ENCODE results near the gene RNMT.

Gene RNMT

GRCh38 chr18:13775058-13775457 lies 48.6 kb downstream of the RNMT start:
- Histone ChIP-seq H3K27me3 (ENCODE audit: control insufficient read depth in 1 of 2, insufficient read depth in 2 of 2, low read length in 2 of 2) (no peaks in the 10 kb centered on the region), H3K36me3 (ENCODE audit: control insufficient read depth in 1 of 2, insufficient read depth in 2 of 2, low read length in 2 of 2) (no peaks in the 10 kb centered on the region), H3K4me1 (ENCODE audit: control insufficient read depth in 1 of 2, insufficient read depth in 2 of 2, low read length in 2 of 2) (no peaks in the 10 kb centered on the region), H3K27ac (ENCODE audit: low read depth, low read length) (no peak overlapping the region), H3K9ac (ENCODE audit: low read depth in 1 of 2, low read length in 2 of 2) (no peak overlapping the region), H3K4me3 (ENCODE audit: low read depth in 1 of 2, low read length in 2 of 2) (no peak overlapping the region), H3K9me3 (ENCODE audit: control insufficient read depth in 1 of 2, low read length in 2 of 2) (peaks cover 0 to 1% of the 10 kb centered on the region in 2 donors)

- Histone ChIP-seq H3K4me1 (ENCODE audit: control insufficient read depth in 1 of 2, insufficient read depth in 2 of 2, low read length in 2 of 2) (no peaks in the 10 kb centered on the region), H3K27ac (ENCODE audit: low read depth, low read length) (no peak overlapping the region), H3K36me3 (ENCODE audit: control insufficient read depth in 1 of 2, insufficient read depth in 2 of 2, low read length in 2 of 2) (no peaks in the 10 kb centered on the region), H3K27me3 (ENCODE audit: control insufficient read depth in 1 of 2, insufficient read depth in 2 of 2, low read length in 2 of 2) (no peaks in the 10 kb centered on the region), H3K9ac (ENCODE audit: low read depth in 1 of 2, low read length in 2 of 2) (no peak overlapping the region), H3K4me3 (ENCODE audit: low read depth in 1 of 2, low read length in 2 of 2) (no peak overlapping the region), H3K9me3 (ENCODE audit: control insufficient read depth in 1 of 2, low read length in 2 of 2) (no peaks in the 10 kb centered on the region)
Measured at GRCh38 chr18:13791181-13791580, 64.7 kb downstream of the RNMT start.

- Histone ChIP-seq H3K27ac (ENCODE audit: low read depth, low read length) (no peak overlapping the region), H3K9me3 (ENCODE audit: control insufficient read depth in 1 of 2, low read length in 2 of 2) (no peaks in the 10 kb centered on the region), H3K9ac (ENCODE audit: low read depth in 1 of 2, low read length in 2 of 2) (no peak overlapping the region), H3K36me3 (ENCODE audit: control insufficient read depth in 1 of 2, insufficient read depth in 2 of 2, low read length in 2 of 2) (no peaks in the 10 kb centered on the region), H3K27me3 (ENCODE audit: control insufficient read depth in 1 of 2, insufficient read depth in 2 of 2, low read length in 2 of 2) (no peaks in the 10 kb centered on the region), H3K4me1 (ENCODE audit: control insufficient read depth in 1 of 2, insufficient read depth in 2 of 2, low read length in 2 of 2) (no peaks in the 10 kb centered on the region), H3K4me3 (ENCODE audit: low read depth in 1 of 2, low read length in 2 of 2) (no peak overlapping the region)
Measured at GRCh38 chr18:13793819-13794218, 67.3 kb downstream of the RNMT start.

- Histone ChIP-seq H3K27me3 (ENCODE audit: control insufficient read depth in 1 of 2, insufficient read depth in 2 of 2, low read length in 2 of 2) (no peaks in the 10 kb centered on the region), H3K4me1 (ENCODE audit: control insufficient read depth in 1 of 2, insufficient read depth in 2 of 2, low read length in 2 of 2) (no peaks in the 10 kb centered on the region), H3K36me3 (ENCODE audit: control insufficient read depth in 1 of 2, insufficient read depth in 2 of 2, low read length in 2 of 2) (no peaks in the 10 kb centered on the region), H3K4me3 (ENCODE audit: low read depth in 1 of 2, low read length in 2 of 2) (no peak overlapping the region), H3K27ac (ENCODE audit: low read depth, low read length) (no peak overlapping the region), H3K9ac (ENCODE audit: low read depth in 1 of 2, low read length in 2 of 2) (no peak overlapping the region), H3K9me3 (ENCODE audit: control insufficient read depth in 1 of 2, low read length in 2 of 2) (no peaks in the 10 kb centered on the region)
Measured at GRCh38 chr18:13796515-13796914, 70.0 kb downstream of the RNMT start.

- Histone ChIP-seq H3K9ac (ENCODE audit: low read depth in 1 of 2, low read length in 2 of 2) (no peak overlapping the region), H3K27ac (ENCODE audit: low read depth, low read length) (no peak overlapping the region), H3K4me3 (ENCODE audit: low read depth in 1 of 2, low read length in 2 of 2) (no peak overlapping the region), H3K9me3 (ENCODE audit: control insufficient read depth in 1 of 2, low read length in 2 of 2) (no peaks in the 10 kb centered on the region), H3K4me1 (ENCODE audit: control insufficient read depth in 1 of 2, insufficient read depth in 2 of 2, low read length in 2 of 2) (no peaks in the 10 kb centered on the region), H3K27me3 (ENCODE audit: control insufficient read depth in 1 of 2, insufficient read depth in 2 of 2, low read length in 2 of 2) (no peaks in the 10 kb centered on the region), H3K36me3 (ENCODE audit: control insufficient read depth in 1 of 2, insufficient read depth in 2 of 2, low read length in 2 of 2) (no peaks in the 10 kb centered on the region)
Measured at GRCh38 chr18:13797157-13797611, 70.7 kb downstream of the RNMT start.

GRCh38 chr18:13799396-13799795 lies 72.9 kb downstream of the RNMT start:
- Histone ChIP-seq H3K27ac (ENCODE audit: low read depth, low read length) (no peak overlapping the region), H3K27me3 (ENCODE audit: control insufficient read depth in 1 of 2, insufficient read depth in 2 of 2, low read length in 2 of 2) (no peaks in the 10 kb centered on the region), H3K9me3 (ENCODE audit: control insufficient read depth in 1 of 2, low read length in 2 of 2) (no peaks in the 10 kb centered on the region), H3K4me3 (ENCODE audit: low read depth in 1 of 2, low read length in 2 of 2) (no peak overlapping the region), H3K36me3 (ENCODE audit: control insufficient read depth in 1 of 2, insufficient read depth in 2 of 2, low read length in 2 of 2) (no peaks in the 10 kb centered on the region), H3K9ac (ENCODE audit: low read depth in 1 of 2, low read length in 2 of 2) (no peak overlapping the region), H3K4me1 (ENCODE audit: control insufficient read depth in 1 of 2, insufficient read depth in 2 of 2, low read length in 2 of 2) (no peaks in the 10 kb centered on the region)

- H3K27me3 ChIP-seq (ENCODE audit: control insufficient read depth in 1 of 2, insufficient read depth in 2 of 2, low read length in 2 of 2), result no peaks in the 10 kb centered on the region
- H3K27ac ChIP-seq (ENCODE audit: low read depth, low read length), result no peak overlapping the region
Measured at GRCh38 chr18:13800505-13801259, 74.2 kb downstream of the RNMT start.

GRCh38 chr18:13801260-13801601 lies 74.8 kb downstream of the RNMT start:
- no peak overlapping the region for H3K9ac ChIP-seq (ENCODE audit: low read depth in 1 of 2, low read length in 2 of 2)

More at GRCh38 chr18:13800505-13801259, 74.2 kb downstream of the RNMT start:
- no peaks in the 10 kb centered on the region for H3K36me3 ChIP-seq (ENCODE audit: control insufficient read depth in 1 of 2, insufficient read depth in 2 of 2, low read length in 2 of 2)
- H3K4me1 ChIP-seq (ENCODE audit: control insufficient read depth in 1 of 2, insufficient read depth in 2 of 2, low read length in 2 of 2), result no peaks in the 10 kb centered on the region
- H3K9me3 ChIP-seq (ENCODE audit: control insufficient read depth in 1 of 2, low read length in 2 of 2), result no peaks in the 10 kb centered on the region
- H3K4me3 ChIP-seq (ENCODE audit: low read depth in 1 of 2, low read length in 2 of 2), result peak overlapping the region; percentile 55 to 58
- H3K9ac ChIP-seq (ENCODE audit: low read depth in 1 of 2, low read length in 2 of 2), result no peak overlapping the region

GRCh38 chr18:13804305-13804704 lies 77.8 kb downstream of the RNMT start:
- no peak overlapping the region for H3K27ac ChIP-seq (ENCODE audit: low read depth, low read length)
- peaks cover 12 to 22% of the 10 kb centered on the region in 2 donors for H3K4me1 ChIP-seq (ENCODE audit: control insufficient read depth in 1 of 2, insufficient read depth in 2 of 2, low read length in 2 of 2)
- no peaks in the 10 kb centered on the region for H3K27me3 ChIP-seq (ENCODE audit: control insufficient read depth in 1 of 2, insufficient read depth in 2 of 2, low read length in 2 of 2)
- no peaks in the 10 kb centered on the region for H3K9me3 ChIP-seq (ENCODE audit: control insufficient read depth in 1 of 2, low read length in 2 of 2)
- H3K4me3 ChIP-seq (ENCODE audit: low read depth in 1 of 2, low read length in 2 of 2), result no peak overlapping the region
- H3K9ac ChIP-seq (ENCODE audit: low read depth in 1 of 2, low read length in 2 of 2), result no peak overlapping the region
- no peaks in the 10 kb centered on the region for H3K36me3 ChIP-seq (ENCODE audit: control insufficient read depth in 1 of 2, insufficient read depth in 2 of 2, low read length in 2 of 2)

More at GRCh38 chr18:13801260-13801601, 74.8 kb downstream of the RNMT start:
- no peak overlapping the region for H3K27ac ChIP-seq (ENCODE audit: low read depth, low read length)
- no peaks in the 10 kb centered on the region for H3K9me3 ChIP-seq (ENCODE audit: control insufficient read depth in 1 of 2, low read length in 2 of 2)
- no peaks in the 10 kb centered on the region for H3K27me3 ChIP-seq (ENCODE audit: control insufficient read depth in 1 of 2, insufficient read depth in 2 of 2, low read length in 2 of 2)
- no peaks in the 10 kb centered on the region for H3K4me1 ChIP-seq (ENCODE audit: control insufficient read depth in 1 of 2, insufficient read depth in 2 of 2, low read length in 2 of 2)
- H3K4me3 ChIP-seq (ENCODE audit: low read depth in 1 of 2, low read length in 2 of 2), result peak overlapping the region; percentile 55 to 58
- H3K36me3 ChIP-seq (ENCODE audit: control insufficient read depth in 1 of 2, insufficient read depth in 2 of 2, low read length in 2 of 2), result no peaks in the 10 kb centered on the region

GRCh38 chr18:13808294-13809042 lies 82.0 kb downstream of the RNMT start:
- peak overlapping the region in 1 of 2 donors; percentile 34 for H3K4me3 ChIP-seq (ENCODE audit: low read depth in 1 of 2, low read length in 2 of 2)
- peaks cover 25 to 36% of the 10 kb centered on the region in 2 donors for H3K4me1 ChIP-seq (ENCODE audit: control insufficient read depth in 1 of 2, insufficient read depth in 2 of 2, low read length in 2 of 2)
- no peaks in the 10 kb centered on the region for H3K27me3 ChIP-seq (ENCODE audit: control insufficient read depth in 1 of 2, insufficient read depth in 2 of 2, low read length in 2 of 2)
- no peak overlapping the region for H3K9ac ChIP-seq (ENCODE audit: low read depth in 1 of 2, low read length in 2 of 2)
- no peak overlapping the region for H3K27ac ChIP-seq (ENCODE audit: low read depth, low read length)
- H3K9me3 ChIP-seq (ENCODE audit: control insufficient read depth in 1 of 2, low read length in 2 of 2), result no peaks in the 10 kb centered on the region
- no peaks in the 10 kb centered on the region for H3K36me3 ChIP-seq (ENCODE audit: control insufficient read depth in 1 of 2, insufficient read depth in 2 of 2, low read length in 2 of 2)

Data from duodenal mucosa (tissue), 2 donors.